Measurements from ENCODE around the gene TMEM59L.

TMEM59L gene

DNA sequence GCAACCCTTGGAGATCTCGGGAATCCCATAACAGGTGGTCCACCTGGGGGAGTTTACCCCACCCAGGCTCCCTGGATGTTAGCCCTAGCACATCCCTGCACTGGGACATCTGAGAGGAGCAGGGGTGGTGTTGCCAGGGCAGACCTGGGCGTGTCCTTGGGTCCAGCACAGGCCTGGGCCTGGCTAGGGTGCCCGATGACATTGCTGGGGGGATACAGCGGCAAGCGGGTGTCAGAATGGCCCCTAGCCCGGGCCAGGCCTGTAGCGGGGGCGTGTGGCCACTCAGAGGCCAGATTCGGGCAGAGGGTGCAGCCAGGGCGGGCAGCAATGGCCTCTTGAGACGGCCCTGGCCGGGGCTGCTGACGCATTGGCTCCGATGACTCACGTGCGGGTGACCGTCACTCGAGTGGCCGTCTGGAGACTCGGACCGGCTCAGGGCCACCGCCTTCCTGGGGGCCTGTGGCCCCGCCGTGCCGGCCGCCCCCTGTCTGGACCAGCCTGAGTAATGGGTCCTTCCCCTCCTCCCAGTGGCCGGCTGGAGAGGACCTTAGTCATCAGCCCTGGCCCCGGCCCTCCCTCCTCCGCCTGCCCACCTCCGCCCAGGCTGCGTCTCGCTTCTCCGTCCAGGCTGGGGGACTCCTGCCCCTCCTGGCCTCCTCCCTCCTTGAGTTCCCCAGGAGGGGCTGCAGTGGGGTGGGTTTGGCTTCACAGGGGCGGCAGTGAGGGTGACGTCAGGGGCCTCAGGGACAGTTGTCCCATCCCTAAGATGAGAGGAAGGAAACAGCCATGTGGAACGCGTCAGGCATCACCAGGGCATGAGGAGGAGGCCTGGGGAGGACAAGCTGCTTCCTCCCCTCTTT lies 47.6 kb downstream of the TMEM59L start:
- DNase-seq: no peak

DNA sequence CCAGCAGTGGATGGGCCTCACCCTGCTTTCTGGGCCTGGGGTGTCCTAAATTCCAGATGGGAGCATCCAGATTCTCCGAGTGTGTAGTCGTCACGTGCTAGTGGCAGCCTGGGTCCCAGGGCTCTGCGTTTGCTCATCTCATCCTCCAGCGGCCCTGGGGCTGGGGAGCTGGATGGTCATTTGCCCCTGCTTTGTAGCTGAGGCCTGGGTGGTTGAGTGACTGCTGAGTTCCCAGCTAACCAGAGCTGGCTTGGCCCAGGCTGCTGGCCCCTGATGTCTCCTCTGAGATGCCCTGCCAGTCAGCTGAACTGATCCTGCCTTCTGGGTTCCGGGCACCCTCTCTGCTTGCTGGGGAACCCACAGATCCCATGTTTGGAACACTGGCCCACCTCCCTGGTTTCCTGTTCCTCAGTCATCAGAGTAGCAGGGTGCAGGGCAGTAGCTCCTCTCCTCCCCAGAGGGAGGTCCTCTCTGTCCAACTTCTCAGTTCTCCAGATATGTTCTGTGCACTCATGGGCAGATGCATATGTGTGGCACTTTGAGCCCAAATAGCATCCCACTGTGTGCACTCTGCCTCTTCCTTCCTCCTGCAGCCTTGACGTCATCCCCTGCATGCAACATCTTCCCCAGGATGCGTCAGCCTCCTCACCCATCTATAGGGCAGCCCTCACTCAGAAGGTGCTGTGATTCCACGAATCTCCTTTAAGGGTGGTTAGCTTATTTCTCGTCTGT lies 48.4 kb downstream of the TMEM59L start:
- no peak for DNase-seq

DNA sequence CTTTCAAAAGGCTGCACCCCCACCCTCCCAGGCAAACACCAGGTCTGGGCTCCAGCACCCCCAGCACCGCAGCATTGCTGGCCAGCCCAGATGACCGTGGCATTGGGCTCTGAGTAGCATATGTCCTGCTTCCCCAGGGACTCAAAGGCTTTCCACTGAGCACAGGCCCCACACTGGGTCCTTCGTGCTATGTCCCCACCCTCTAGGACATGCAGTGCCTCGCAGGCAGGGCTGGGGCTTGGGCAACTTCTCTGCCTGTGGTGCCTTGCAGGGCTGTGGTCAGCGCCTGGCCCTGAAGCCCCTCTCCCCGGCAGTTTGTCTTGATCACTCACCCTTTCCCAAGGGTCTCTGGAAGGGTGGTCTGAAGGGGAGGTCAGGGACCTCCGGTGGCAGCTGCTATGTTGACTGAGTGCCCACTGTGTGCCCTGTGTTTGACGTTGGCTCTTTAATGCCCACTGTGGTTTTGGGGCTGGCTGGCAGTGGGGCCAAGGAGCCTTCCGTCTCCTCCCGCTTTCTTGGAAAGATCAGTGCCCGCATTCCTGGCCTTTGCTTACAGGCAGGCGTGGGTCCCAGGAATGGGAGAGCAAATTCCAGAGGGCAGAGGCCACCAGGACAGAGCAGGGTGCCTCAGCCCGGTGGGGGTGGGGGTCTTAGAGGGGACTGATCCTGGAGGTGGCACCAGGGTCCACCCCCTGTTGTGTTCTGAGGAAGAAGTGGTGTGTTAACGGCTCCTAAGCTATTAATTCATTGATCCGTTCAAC lies 50.5 kb downstream of the TMEM59L start:
- no peak for DNase-seq

DNA sequence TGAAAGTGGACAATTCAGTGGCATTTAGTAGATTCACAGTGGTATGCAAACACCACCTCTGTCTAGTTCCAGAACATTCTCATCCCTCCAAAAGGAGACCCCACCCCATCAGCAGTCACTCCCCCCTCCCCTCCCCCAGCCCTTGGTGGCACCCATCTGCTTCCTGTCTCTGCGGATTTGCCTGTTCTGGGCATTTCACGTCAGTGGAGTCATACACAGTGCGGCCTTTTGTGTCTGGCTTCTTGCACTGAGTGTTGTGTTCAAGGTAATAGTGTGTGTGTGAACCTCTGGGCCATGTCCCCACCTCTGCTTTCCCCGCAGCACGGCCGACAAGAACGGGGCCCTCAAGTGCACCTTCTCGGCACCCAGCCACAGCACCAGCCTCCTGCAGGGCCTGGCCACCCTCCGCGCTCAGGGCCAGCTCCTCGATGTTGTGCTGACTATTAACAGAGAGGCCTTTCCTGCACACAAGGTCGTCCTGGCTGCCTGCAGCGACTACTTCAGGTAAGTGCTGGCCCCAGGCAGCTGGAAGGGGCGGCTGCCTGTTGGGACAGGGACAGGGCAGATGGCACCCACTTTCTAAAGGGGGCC lies 51.4 kb downstream of the TMEM59L start:
- DNase-seq: no peak

DNA sequence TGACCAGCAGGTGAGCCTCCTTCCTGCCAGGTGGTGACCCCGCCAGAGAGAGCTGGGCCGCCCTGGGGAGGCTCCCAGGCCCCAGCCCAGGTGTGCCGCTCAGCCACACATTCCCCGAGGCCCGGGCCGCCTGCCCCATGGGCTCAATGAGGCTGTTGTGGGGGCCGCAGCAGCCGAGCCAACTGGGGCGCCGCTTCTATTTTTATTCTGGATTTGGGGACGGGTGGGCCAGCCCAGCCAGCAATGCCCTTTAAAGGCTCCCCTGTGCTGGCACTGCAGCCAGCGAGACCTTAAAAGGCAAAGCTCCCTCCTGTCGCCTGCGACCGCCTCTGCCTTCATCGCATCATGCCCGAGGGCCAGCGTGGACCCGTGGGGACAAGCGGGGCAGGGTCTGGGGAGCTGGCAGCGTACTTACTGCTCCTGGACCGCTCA lies 53.1 kb downstream of the TMEM59L start:
- no peak for DNase-seq

DNA sequence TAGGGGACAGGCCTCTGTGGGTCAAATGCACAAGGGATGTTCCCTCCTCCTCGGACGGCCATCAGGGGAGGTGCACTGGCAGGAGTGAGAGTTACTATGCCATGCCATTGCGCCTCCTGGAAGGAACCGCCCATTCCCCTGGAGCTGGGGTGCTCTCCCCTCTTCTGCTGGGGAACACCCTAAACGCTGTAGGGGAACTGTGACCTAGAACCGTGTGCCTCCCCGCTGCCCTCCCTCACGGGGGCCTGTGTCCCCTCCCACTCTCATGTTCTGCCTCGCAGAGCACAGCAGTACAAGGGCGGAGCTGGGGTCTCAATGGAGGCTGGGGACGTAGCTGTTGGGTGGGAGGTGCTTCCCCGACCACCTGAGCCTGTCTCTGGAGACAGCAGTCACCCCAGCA lies 53.6 kb downstream of the TMEM59L start:
- no peak for DNase-seq

DNA sequence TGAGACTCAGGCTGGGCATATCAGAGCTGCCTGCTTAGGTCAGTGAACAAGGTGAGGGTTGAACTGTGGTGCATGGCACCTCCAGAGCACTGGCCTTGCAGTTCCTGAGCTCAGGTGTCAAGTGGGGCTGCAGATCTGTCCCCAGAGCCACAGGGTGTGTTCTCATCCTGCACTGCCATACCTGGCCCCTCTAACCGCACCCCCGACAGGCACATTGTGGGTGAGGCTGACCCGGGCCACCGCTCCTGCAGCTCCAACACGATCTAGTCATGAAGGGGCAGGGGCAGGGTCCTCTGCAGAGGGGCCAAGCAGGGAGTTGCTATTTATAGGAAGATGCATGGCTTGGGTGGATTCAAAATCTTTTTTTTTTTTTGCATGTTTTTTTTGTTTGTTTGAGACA lies 54.1 kb downstream of the TMEM59L start:
- no peak for DNase-seq

DNA sequence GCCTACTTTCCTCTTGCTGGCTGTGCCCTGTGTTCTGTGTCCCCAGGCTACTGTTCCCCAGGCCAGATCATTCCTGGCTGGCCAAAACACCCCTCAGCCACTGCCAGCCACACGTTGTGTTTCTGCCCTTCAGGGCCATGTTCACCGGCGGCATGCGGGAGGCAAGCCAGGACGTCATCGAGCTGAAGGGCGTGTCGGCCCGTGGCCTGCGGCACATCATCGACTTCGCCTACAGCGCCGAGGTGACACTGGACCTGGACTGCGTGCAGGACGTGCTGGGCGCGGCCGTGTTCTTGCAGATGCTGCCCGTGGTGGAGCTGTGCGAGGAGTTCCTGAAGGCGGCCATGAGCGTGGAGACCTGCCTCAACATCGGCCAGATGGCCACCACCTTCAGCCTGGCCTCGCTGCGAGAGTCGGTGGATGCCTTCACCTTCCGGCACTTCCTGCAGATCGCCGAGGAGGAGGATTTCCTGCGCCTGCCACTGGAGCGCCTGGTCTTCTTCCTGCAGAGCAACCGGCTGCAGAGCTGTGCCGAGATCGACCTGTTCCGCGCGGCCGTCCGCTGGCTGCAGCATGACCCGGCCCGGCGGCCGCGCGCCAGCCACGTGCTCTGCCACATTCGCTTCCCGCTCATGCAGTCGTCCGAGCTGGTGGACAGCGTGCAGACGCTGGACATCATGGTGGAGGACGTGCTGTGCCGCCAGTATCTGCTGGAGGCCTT lies 55.0 kb downstream of the TMEM59L start:
- no peak for DNase-seq

DNA sequence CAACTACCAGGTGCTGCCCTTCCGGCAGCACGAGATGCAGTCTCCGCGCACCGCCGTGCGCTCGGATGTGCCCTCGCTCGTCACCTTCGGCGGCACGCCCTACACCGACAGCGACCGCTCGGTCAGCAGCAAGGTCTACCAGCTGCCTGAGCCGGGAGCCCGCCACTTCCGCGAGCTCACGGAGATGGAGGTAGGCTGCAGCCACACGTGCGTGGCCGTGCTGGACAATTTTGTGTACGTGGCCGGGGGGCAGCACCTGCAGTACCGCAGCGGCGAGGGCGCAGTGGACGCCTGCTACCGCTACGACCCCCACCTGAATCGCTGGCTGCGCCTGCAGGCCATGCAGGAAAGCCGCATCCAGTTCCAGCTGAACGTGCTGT lies 55.6 kb downstream of the TMEM59L start:
- no peak for DNase-seq

DNA sequence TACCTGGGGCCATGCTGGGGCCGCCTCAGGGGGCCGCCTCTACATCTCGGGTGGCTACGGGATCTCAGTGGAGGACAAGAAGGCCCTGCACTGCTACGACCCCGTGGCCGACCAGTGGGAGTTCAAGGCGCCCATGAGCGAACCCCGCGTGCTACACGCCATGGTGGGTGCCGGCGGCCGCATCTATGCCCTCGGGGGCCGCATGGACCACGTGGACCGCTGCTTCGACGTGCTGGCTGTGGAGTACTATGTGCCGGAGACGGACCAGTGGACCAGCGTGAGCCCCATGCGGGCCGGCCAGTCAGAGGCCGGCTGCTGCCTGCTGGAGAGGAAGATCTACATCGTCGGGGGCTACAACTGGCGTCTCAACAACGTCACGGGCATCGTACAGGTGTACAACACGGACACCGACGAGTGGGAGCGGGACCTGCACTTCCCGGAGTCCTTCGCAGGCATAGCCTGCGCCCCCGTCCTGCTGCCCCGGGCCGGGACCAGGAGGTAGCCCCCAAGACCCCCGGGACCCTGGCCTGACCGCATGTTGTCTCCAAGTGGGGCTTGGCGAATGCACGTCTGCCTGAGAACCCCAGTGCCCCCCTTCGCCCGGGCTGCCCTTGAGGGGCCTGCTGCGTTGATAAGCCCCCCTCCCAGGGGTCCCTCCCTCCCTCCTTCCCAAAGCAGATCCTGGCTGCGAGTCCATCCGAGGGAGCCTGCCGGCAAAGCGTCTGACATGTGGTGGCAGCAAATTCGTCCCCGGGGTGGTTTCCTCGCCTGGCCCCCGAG lies 56.3 kb downstream of the TMEM59L start:
- DNase-seq: no peak

DNA sequence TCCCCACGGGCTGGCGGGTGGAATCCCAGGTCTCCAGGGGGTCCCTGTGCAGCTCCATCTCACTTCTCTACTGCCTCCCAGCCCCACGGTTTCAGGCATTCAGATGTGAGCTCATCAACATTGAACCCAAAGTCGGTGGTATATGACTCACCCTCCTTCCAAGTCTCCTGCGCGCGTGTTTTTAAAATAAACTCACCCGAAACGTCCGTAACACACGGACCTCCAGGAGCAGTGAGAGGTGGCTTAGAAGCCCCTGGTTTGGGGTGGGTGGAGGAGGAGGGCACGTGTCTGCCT lies 56.8 kb downstream of the TMEM59L start:
- DNase-seq: no peak

DNA sequence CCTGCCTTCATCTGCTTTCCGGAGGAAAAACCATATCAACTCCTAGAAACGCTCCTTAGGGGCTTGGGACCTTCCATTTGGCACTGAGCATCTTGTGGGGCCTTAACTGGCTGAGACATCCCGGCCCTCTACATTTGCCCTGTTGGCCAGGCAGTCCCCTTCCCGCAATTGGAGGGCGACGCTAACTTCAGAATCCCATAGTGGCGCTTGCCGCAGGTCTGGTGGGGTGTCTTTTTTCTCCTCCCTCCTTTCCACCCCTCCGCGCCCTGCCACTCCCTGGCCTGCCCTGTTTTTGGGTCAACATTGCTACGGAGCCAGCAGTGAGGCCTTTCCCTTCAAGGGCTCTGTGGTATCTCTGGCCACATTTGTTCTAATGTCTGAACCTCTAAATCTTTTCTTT lies 57.2 kb downstream of the TMEM59L start:
- DNase-seq: no peak

DNA sequence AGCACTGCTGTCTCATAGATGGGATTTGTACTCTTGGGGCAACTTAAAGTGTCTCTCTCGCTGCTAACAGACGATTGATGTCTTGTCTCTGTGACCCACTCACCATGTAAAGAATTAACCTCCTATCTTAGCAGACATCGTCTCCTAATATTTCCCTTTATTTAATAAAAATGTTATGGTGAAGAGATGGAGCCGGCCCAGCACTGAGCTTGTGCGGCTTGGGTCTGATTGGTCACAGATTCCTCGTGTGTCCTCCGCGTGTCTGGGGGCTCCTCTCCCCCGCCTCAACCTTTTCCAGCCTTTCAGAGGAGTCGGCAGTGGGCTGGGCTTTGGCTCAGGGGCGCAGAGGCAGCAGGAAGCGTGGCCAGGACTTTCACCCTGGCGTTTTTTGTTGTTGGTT lies 57.6 kb downstream of the TMEM59L start:
- no peak for DNase-seq
